Colonic mucosa (tissue), 4 donors: ENCODE data around the gene NUDT15. TPM values are rescaled to one million over a fixed set of nuclear protein-coding genes. Genes with fewer than 3 reads are reported as not detected.
A peak's percentile ranks its signal among the peaks of the same experiment; 100 is the strongest.
"Not testable (repeated sequence)": the region's sequence is repeated elsewhere in the genome, so short reads cannot be mapped to it uniquely, and the experiment has no call there.

ENCODE experiments used
- DNase-seq: peaks from one replicate; pipeline ENCODE4 v3.0.0-alpha.2; 2020
- H3K27ac ChIP-seq: fragments of 200-600 bp; one replicate; pipeline ENCODE4 v1.8.0; 2021
- H3K27me3 ChIP-seq: fragments of 200-600 bp; one replicate; pipeline ENCODE4 v1.8.0; 2021
- H3K36me3 ChIP-seq: fragments of 200-600 bp; one replicate; pipeline ENCODE4 v1.8.0; 2021
- H3K4me1 ChIP-seq: fragments of 200-600 bp; one replicate; pipeline ENCODE4 v1.8.0; 2021; ENCODE audit warnings: mild to moderate bottlenecking
- H3K4me3 ChIP-seq: fragments of 200-600 bp; one replicate; pipeline ENCODE4 v1.8.0; 2021
- H3K9ac ChIP-seq, 2 donors: one replicate each; pipeline ENCODE4 v1.7.0; 2013; ENCODE audit warnings: control low read depth in 2 of 2, low read depth in 2 of 2, low read length in 2 of 2
- H3K9me3 ChIP-seq: fragments of 200-600 bp; one replicate; pipeline ENCODE4 v1.8.0; 2021
- CTCF ChIP-seq: fragments of 200-600 bp; IDR thresholded peaks from one replicate; pipeline ENCODE4 v1.8.0; 2022; ENCODE audit warnings: antibody characterized with exemption, mild to moderate bottlenecking
- intact Hi-C: fragments of 100-400 bp; cut with DNase I; formaldehyde crosslinking; loops from one replicate; pipeline ENCODE4 v1.14.1; 2022
- total RNA-seq, 2 donors: library from RNA; stranded (reverse); fragmentation: NEBNext Ultra II Directional in 1 of 2; extraction: Animal tissue kit (Norgen Biotek cat#: 25700) in 1 of 2; gene quantifications; one replicate each; pipeline ENCODE4 v1.2.1, GENCODE V29; 2021
- donor health status: healthy.
- donor health status: DM: no; HTN: no; CAD: no.
- donor health status: DM: no; HTN: no; CAD: no.

Gene NUDT15
- total RNA-seq, 2 donors from 2014 or later: 24.5 to 43.8 TPM

GRCh38 chr13:47999973-48000372 lies 37.6 kb upstream of the NUDT15 start:
- no peaks in the 10 kb centered on the region for H3K27me3 ChIP-seq
- H3K9ac ChIP-seq: peak overlapping the region in 1 of 2 donors; percentile 90
- no peak for TF ChIP-seq CTCF
- no peak for DNase-seq
- H3K9me3 ChIP-seq: no peaks in the 10 kb centered on the region
- H3K27ac ChIP-seq: peak overlapping the region; percentile 77
- intact Hi-C loops: no loop called here
- peak overlapping the region; percentile 100 for H3K4me3 ChIP-seq
- H3K36me3 ChIP-seq: no peaks in the 10 kb centered on the region
- H3K4me1 ChIP-seq: peaks cover 4% of the 10 kb centered on the region

- no peaks in the 10 kb centered on the region for H3K36me3 ChIP-seq
- intact Hi-C loops: no loop called here
- peak overlapping the region; percentile 90 to 98 for H3K9ac ChIP-seq
- H3K4me1 ChIP-seq: peaks cover 4% of the 10 kb centered on the region
- TF ChIP-seq CTCF: no peak
- H3K27me3 ChIP-seq: no peaks in the 10 kb centered on the region
- DNase-seq: peak; percentile 32
- H3K9me3 ChIP-seq: no peaks in the 10 kb centered on the region
- H3K4me3 ChIP-seq: peak overlapping the region; percentile 100
- H3K27ac ChIP-seq: peak overlapping the region; percentile 77
Observed at GRCh38 chr13:48000559-48001113, 36.9 kb upstream of the NUDT15 start.

GRCh38 chr13:48001114-48001881 lies 36.2 kb upstream of the NUDT15 start, which contains the start of gene SUCLA2:
TSS of gene SUCLA2 (minus strand) at chr13:48001273. CDS start at chr13:48001269, 4 bp downstream.
- no peak for TF ChIP-seq CTCF
- peaks cover 4% of the 10 kb centered on the region for H3K4me1 ChIP-seq
- no peaks in the 10 kb centered on the region for H3K27me3 ChIP-seq
- intact Hi-C loops: no loop called here
- no peaks in the 10 kb centered on the region for H3K9me3 ChIP-seq
- peak within 1 kb of the TSS; percentile 100 for H3K4me3 ChIP-seq
- peak within 1 kb of the TSS; percentile 77 for H3K27ac ChIP-seq
- peak; percentile 94 for DNase-seq
- no peaks in the 10 kb centered on the region for H3K36me3 ChIP-seq
- H3K9ac ChIP-seq: peak within 1 kb of the TSS; percentile 90 to 98

- H3K4me3 ChIP-seq, H3K36me3 ChIP-seq, H3K9me3 ChIP-seq, intact Hi-C loops, H3K27ac ChIP-seq, H3K9ac ChIP-seq, H3K27me3 ChIP-seq, H3K4me1 ChIP-seq: not testable (repeated sequence)
- peak; percentile 27 for DNase-seq
Observed at GRCh38 chr13:48001999-48002398, 35.5 kb upstream of the NUDT15 start.

GRCh38 chr13:48004201-48004600 lies 33.3 kb upstream of the NUDT15 start:
- H3K4me3 ChIP-seq: no peak overlapping the region
- H3K36me3 ChIP-seq: no peaks in the 10 kb centered on the region
- intact Hi-C loops: no loop called here
- H3K27ac ChIP-seq: peak overlapping the region; percentile 13
- no peak for TF ChIP-seq CTCF
- no peak for DNase-seq
- H3K4me1 ChIP-seq: peaks cover 4% of the 10 kb centered on the region
- no peaks in the 10 kb centered on the region for H3K9me3 ChIP-seq
- no peaks in the 10 kb centered on the region for H3K27me3 ChIP-seq
- no peak overlapping the region for H3K9ac ChIP-seq

- Histone ChIP-seq H3K27ac (no peak overlapping the region), H3K36me3 (no peaks in the 10 kb centered on the region), H3K9ac (no peak overlapping the region), H3K9me3 (no peaks in the 10 kb centered on the region), H3K27me3 (no peaks in the 10 kb centered on the region), H3K4me1 (no peaks in the 10 kb centered on the region), H3K4me3 (no peak overlapping the region)
- intact Hi-C loops: no loop called here
- no peak for TF ChIP-seq CTCF
- DNase-seq: no peak
Observed at GRCh38 chr13:48006396-48006795, 31.1 kb upstream of the NUDT15 start.
